Activated T-helper 1 cell treated with anti-CD3 and anti-CD28 coated beads, Interleukin-12 subunit alpha, Interleukin-12 subunit beta, Interleukin-2, Interleukin-4 antibody, amounts not matched to agents 30 ng/mL and 10 ng/mL and 1 ng/mL, durations not matched to agents 14 hours and 24 hours and 36 hours (primary cell): ENCODE results near the gene HYAL3. TPM values are rescaled to one million over a fixed set of nuclear protein-coding genes. Genes with fewer than 3 reads are reported as not detected.

Experiments
- DNase-seq: peaks from one replicate; pipeline ENCODE4 v3.0.0; 2021; ENCODE audit warnings: low spot score
- H3K27ac Mint-ChIP-seq: one replicate; pipeline ENCODE4 v1.8.0; 2021; ENCODE audit warnings: mild to moderate bottlenecking, mixed read lengths
- H3K27me3 Mint-ChIP-seq: one replicate; pipeline ENCODE4 v1.8.0; 2022; ENCODE audit warnings: mild to moderate bottlenecking, moderate library complexity, mixed read lengths; ENCODE audit not compliant: insufficient read depth
- H3K36me3 Mint-ChIP-seq: one replicate; pipeline ENCODE4 v1.8.0; 2021; ENCODE audit warnings: low read depth, mixed read lengths
- H3K4me1 Mint-ChIP-seq: one replicate; pipeline ENCODE4 v1.8.0; 2021; ENCODE audit warnings: low read depth, mixed read lengths
- H3K4me3 Mint-ChIP-seq: one replicate; pipeline ENCODE4 v1.8.0; 2021; ENCODE audit warnings: mild to moderate bottlenecking, moderate library complexity, mixed read lengths
- H3K9me3 Mint-ChIP-seq: one replicate; pipeline ENCODE4 v1.8.0; 2021; ENCODE audit warnings: mixed read lengths
- intact Hi-C: fragments of 100-400 bp; cut with micrococcal nuclease; formaldehyde crosslinking; loops from one replicate; pipeline ENCODE4 v1.15.1; 2024
- total RNA-seq: library from RNA; stranded (reverse); gene quantifications from 2 replicates; pipeline ENCODE4 v1.2.3, GENCODE V29; 2022

HYAL3 gene
- total RNA-seq, 1 donor from 2014 or later = 8.0 TPM

GRCh38 chr3:50338965-50339364, 39.8 kb upstream of the HYAL3 start:
- intact Hi-C loops = loop anchor here (5.0 kb wide), 3 partner anchors 228 to 1048 kb away; partner anchors contain the start of genes C3orf18, CISH, HEMK1 and MANF
- no peak for DNase-seq
- Mint-ChIP-seq H3K36me3 (peaks cover 23% of the 10 kb centered on the region), H3K27me3 (no peaks in the 10 kb centered on the region), H3K27ac (peak overlapping the region; percentile 97), H3K9me3 (no peaks in the 10 kb centered on the region), H3K4me3 (peak overlapping the region; percentile 96), H3K4me1 (peaks cover 49% of the 10 kb centered on the region)

GRCh38 chr3:50337175-50337861, 38.1 kb upstream of the HYAL3 start:
- no peaks in the 10 kb centered on the region for H3K27me3 Mint-ChIP-seq
- H3K9me3 Mint-ChIP-seq = no peaks in the 10 kb centered on the region
- peak overlapping the region; percentile 97 for H3K27ac Mint-ChIP-seq
- H3K36me3 Mint-ChIP-seq = peaks cover 28% of the 10 kb centered on the region
- H3K4me1 Mint-ChIP-seq = peaks cover 51% of the 10 kb centered on the region
- intact Hi-C loops = loop anchor here (1.0 to 5.0 kb wide), 12 partner anchors 9 to 1050 kb away; partner anchors contain the start of genes C3orf18, CISH, GNAI2 and HEMK1
- DNase-seq = peak; percentile 96
- H3K4me3 Mint-ChIP-seq = peak overlapping the region; percentile 96

GRCh38 chr3:50336452-50337174, 37.4 kb upstream of the HYAL3 start:
- H3K4me3 Mint-ChIP-seq = peak overlapping the region; percentile 96
- peaks cover 51% of the 10 kb centered on the region for H3K4me1 Mint-ChIP-seq
- DNase-seq = no peak

DNA sequence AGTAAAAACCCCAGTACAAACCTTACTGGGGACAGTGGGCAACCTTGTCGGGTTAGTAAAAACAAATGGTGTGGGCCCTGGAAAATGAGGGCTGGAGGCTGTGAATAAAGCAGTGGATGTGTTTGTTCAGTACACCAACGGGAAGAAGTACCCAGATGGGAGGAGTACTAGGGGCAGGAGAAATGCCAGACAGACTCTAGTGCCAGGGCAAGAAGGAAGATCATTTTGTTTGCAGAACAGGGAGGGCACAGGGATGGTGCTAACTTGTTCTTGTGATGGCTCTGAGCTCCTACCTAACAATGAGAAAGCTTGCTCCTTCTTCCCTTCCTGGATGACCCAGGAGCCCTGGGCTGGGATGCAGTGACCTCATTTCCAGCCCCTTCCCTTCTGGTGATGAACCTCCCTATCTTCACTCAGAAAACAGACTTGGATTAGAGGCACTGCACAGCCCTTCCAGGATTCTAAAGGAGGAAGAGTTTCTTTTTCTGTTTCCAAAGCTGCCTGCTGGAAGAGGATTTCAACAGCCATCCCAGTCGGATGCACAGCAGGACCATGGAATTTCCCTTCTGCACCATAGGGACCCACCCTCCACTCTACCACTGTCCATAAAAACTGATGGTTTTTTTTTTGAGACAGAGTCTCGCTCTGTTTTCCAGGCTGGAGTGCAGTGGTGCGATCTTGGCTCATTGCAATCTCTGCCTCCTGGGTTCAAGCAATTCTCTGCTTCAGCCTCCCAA, 35.3 kb upstream of the HYAL3 start:
- peak overlapping the region; percentile 79 for H3K27ac Mint-ChIP-seq
- peak overlapping the region; percentile 77 for H3K4me3 Mint-ChIP-seq
- H3K9me3 Mint-ChIP-seq = no peaks in the 10 kb centered on the region
- H3K36me3 Mint-ChIP-seq = peaks cover 44% of the 10 kb centered on the region
- DNase-seq = no peak
- H3K4me1 Mint-ChIP-seq = peaks cover 45% of the 10 kb centered on the region
- intact Hi-C loops = loop anchor here (5.0 kb wide), 3 partner anchors 233 to 1053 kb away; partner anchors contain the start of genes C3orf18, CISH, HEMK1 and MANF
- no peaks in the 10 kb centered on the region for H3K27me3 Mint-ChIP-seq

More at GRCh38 chr3:50336452-50337174, 37.4 kb upstream of the HYAL3 start:
- H3K27ac Mint-ChIP-seq = peak overlapping the region; percentile 97
- no peaks in the 10 kb centered on the region for H3K27me3 Mint-ChIP-seq
- H3K9me3 Mint-ChIP-seq = no peaks in the 10 kb centered on the region
- peaks cover 33% of the 10 kb centered on the region for H3K36me3 Mint-ChIP-seq
- intact Hi-C loops = loop anchor here (1.0 to 5.0 kb wide), 12 partner anchors 8 to 1051 kb away; partner anchors contain the start of genes C3orf18, CISH, GNAI2 and HEMK1

DNA sequence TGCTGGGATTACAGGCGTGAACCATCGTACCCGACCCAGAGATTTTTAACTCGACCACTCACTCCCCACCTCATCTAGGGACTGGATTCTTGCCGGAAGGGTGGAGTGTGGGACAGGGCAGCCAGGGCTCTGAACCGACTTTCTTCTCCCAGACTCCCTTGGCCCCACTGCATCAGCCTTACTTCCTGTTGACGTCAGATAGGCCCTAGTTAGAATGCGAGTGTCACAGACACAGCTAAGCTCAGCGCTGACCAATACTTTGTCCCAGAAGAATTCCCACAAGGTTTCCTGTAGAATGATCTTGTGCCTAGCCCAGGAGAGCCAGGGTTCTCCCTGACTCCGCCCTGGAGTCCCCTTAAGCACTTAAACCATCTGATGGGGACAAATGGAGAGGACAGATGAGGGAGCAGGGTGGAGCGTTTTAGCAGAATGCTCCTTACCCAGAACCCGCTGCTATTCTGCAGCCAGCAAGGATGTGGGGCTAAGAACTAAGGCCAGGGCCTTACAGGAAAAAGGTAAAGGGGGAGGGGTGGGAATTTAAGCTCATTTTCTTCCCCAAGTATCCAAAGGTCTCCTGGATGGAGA, 34.6 kb upstream of the HYAL3 start:
- Mint-ChIP-seq H3K9me3 (no peaks in the 10 kb centered on the region), H3K4me1 (peaks cover 38% of the 10 kb centered on the region), H3K27ac (peak overlapping the region; percentile 79), H3K36me3 (peaks cover 41% of the 10 kb centered on the region), H3K4me3 (peak overlapping the region; percentile 77), H3K27me3 (no peaks in the 10 kb centered on the region)
- no peak for DNase-seq
- intact Hi-C loops = no loop called here

DNA sequence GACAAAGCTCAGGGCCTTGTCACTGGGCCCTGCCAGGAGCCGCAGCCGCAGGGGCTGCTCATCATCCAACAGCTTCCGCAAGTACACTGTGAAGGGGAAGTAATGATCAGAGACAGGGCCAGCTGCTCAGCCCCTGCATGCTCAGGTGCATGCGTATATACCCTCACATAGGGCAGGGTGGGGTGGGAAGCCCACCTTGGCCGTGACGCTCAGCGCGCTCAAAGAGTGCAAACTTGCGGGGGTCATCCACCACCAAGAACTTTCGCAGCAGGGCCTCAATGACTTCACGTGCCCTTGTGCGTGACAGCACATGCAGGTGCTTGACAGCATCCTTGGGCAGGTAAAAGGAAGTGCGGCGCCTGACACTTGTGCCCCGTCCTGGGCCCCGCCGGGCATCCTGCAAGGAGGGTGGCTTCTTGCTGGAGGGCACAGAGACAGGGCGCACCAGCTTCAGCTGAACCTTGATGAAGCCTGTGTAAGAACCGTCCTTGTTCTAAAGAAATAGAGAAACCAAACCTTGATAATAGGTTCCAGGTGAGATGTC, 32.2 kb upstream of the HYAL3 start:
- Mint-ChIP-seq H3K27ac (no peak overlapping the region), H3K9me3 (no peaks in the 10 kb centered on the region), H3K4me1 (peaks cover 37% of the 10 kb centered on the region), H3K27me3 (no peaks in the 10 kb centered on the region), H3K4me3 (no peak overlapping the region), H3K36me3 (peaks cover 37% of the 10 kb centered on the region)
- no peak for DNase-seq
- intact Hi-C loops = no loop called here

DNA sequence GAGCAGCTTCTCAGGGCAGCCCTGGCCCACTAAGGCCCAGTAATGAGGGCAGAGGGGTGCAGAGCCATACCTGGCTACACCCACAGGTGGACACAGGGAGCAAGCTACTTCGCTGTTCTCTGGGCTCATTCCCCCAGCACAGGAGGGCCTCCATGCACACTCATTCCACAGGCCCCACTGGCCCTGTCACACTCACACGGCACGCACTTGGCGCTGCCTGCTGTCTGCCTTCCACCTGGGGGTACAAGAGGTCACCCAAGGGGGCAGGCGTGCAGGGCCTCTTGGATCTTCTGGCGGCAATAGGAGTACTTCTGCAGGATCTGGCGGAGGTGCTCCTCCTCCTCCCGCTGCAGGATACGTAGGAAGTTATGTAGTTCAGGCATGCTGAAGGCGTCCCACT, 31.1 kb upstream of the HYAL3 start:
- H3K27ac Mint-ChIP-seq = no peak overlapping the region
- H3K4me1 Mint-ChIP-seq = peaks cover 34% of the 10 kb centered on the region
- no peak overlapping the region for H3K4me3 Mint-ChIP-seq
- H3K36me3 Mint-ChIP-seq = peaks cover 34% of the 10 kb centered on the region
- no peak for DNase-seq
- H3K9me3 Mint-ChIP-seq = no peaks in the 10 kb centered on the region
- H3K27me3 Mint-ChIP-seq = no peaks in the 10 kb centered on the region
- intact Hi-C loops = no loop called here

- Mint-ChIP-seq H3K9me3 (no peaks in the 10 kb centered on the region), H3K27ac (peak within 1 kb of the TSS; percentile 88), H3K27me3 (no peaks in the 10 kb centered on the region), H3K4me1 (peaks cover 25% of the 10 kb centered on the region), H3K4me3 (peak within 1 kb of the TSS; percentile 93), H3K36me3 (peaks cover 29% of the 10 kb centered on the region)
- intact Hi-C loops = loop anchor here (1.0 kb wide), 4 partner anchors 8 to 36 kb away; partner anchors contain the start of genes HYAL3, IFRD2 and NAA80
- peak; percentile 92 for DNase-seq
Observed at GRCh38 chr3:50327943-50328691, 28.9 kb upstream of the HYAL3 start, which contains the start of gene TUSC2. TSS of gene TUSC2 (minus strand) at chr3:50328223. CDS start at chr3:50328099, 124 bp downstream.

DNA sequence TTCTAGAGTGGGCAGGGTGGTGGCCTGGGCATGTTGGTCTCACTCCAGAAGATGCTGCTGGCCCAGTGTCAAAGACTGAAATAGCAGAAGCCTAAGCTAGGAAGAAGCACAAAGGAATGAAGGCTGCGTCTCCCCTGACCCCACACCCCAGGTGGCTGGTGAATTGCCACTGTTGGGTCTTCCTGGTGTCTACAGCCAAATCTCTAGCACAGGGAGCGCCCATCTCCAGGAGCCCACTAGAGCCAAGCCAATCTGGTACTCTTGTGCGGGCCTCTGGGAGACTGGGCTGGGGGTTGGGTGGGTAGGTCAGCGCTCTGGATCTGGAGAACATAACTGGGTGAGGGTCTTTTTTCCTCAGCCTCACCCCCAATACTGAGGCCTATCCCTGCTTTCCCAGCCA, 27.9 kb upstream of the HYAL3 start:
- Mint-ChIP-seq H3K4me1 (peaks cover 25% of the 10 kb centered on the region), H3K36me3 (peaks cover 27% of the 10 kb centered on the region), H3K9me3 (no peaks in the 10 kb centered on the region), H3K4me3 (peak overlapping the region; percentile 93), H3K27ac (peak overlapping the region; percentile 72), H3K27me3 (no peaks in the 10 kb centered on the region)
- no peak for DNase-seq
- intact Hi-C loops = no loop called here

- Mint-ChIP-seq H3K36me3 (peaks cover 22% of the 10 kb centered on the region), H3K4me1 (peaks cover 25% of the 10 kb centered on the region), H3K27me3 (no peaks in the 10 kb centered on the region), H3K9me3 (no peaks in the 10 kb centered on the region), H3K27ac (no peak overlapping the region), H3K4me3 (peak overlapping the region; percentile 93)
- no peak for DNase-seq
- intact Hi-C loops = no loop called here
Observed at GRCh38 chr3:50326182-50326541, 27.0 kb upstream of the HYAL3 start.

GRCh38 chr3:50325497-50326181, 26.4 kb upstream of the HYAL3 start:
- Mint-ChIP-seq H3K9me3 (no peaks in the 10 kb centered on the region), H3K4me1 (peaks cover 27% of the 10 kb centered on the region), H3K4me3 (peak overlapping the region; percentile 93), H3K27me3 (no peaks in the 10 kb centered on the region), H3K27ac (no peak overlapping the region), H3K36me3 (peaks cover 17% of the 10 kb centered on the region)
- DNase-seq = no peak
- intact Hi-C loops = no loop called here
